ENCODE data around the gene CFAP73. TPM values are rescaled to one million over a fixed set of nuclear protein-coding genes. Genes with fewer than 3 reads are reported as not detected.
A peak's percentile ranks its signal among the peaks of the same experiment; 100 is the strongest.
"Not testable (repeated sequence)": the region's sequence is repeated elsewhere in the genome, so short reads cannot be mapped to it uniquely, and the experiment has no call there.

The CFAP73 gene
- total RNA-seq, 1 experiment from 2014 or later = not detected

- H3K27me3 ChIP-seq (ENCODE audit: control insufficient read depth, insufficient read depth, low read length) = peaks cover 9% of the 10 kb centered on the region
- no peaks in the 10 kb centered on the region for H3K36me3 ChIP-seq (replicated peaks; ENCODE audit: control insufficient read depth, insufficient read depth, low read length)
- DNase-seq = peak; percentile 91
- H3K4me3 ChIP-seq (ENCODE audit: insufficient read depth, low read depth, low read length) = no peak overlapping the region
These were observed 18.9 kb upstream of the CFAP73 start for GRCh38 chr12:113130457-113131135.

GRCh38 chr12:113131556-113131955, 18.0 kb upstream of the CFAP73 start:
- Histone ChIP-seq H3K4me3 (ENCODE audit: insufficient read depth, low read depth, low read length) (no peak overlapping the region), H3K36me3 (replicated peaks; ENCODE audit: control insufficient read depth, insufficient read depth, low read length) (no peaks in the 10 kb centered on the region), H3K27me3 (ENCODE audit: control insufficient read depth, insufficient read depth, low read length) (peaks cover 10% of the 10 kb centered on the region)
- no peak for DNase-seq

GRCh38 chr12:113133036-113133435, 16.5 kb upstream of the CFAP73 start:
- peaks cover 10% of the 10 kb centered on the region for H3K27me3 ChIP-seq (ENCODE audit: control insufficient read depth, insufficient read depth, low read length)
- peak; percentile 26 for DNase-seq
- no peaks in the 10 kb centered on the region for H3K36me3 ChIP-seq (replicated peaks; ENCODE audit: control insufficient read depth, insufficient read depth, low read length)
- no peak overlapping the region for H3K4me3 ChIP-seq (ENCODE audit: insufficient read depth, low read depth, low read length)

- no peaks in the 10 kb centered on the region for H3K36me3 ChIP-seq (replicated peaks; ENCODE audit: control insufficient read depth, insufficient read depth, low read length)
- DNase-seq = peak; percentile 26
- H3K27me3 ChIP-seq (ENCODE audit: control insufficient read depth, insufficient read depth, low read length) = peaks cover 10% of the 10 kb centered on the region
These were observed 15.9 kb upstream of the CFAP73 start for GRCh38 chr12:113133666-113134065.

GRCh38 chr12:113134071-113134470, 15.5 kb upstream of the CFAP73 start:
- Histone ChIP-seq H3K36me3 (replicated peaks; ENCODE audit: control insufficient read depth, insufficient read depth, low read length) (no peaks in the 10 kb centered on the region), H3K4me3 (ENCODE audit: insufficient read depth, low read depth, low read length) (no peak overlapping the region), H3K27me3 (ENCODE audit: control insufficient read depth, insufficient read depth, low read length) (peaks cover 10% of the 10 kb centered on the region)
- peak; percentile 33 for DNase-seq

More at GRCh38 chr12:113133666-113134065, 15.9 kb upstream of the CFAP73 start:
- no peak overlapping the region for H3K4me3 ChIP-seq (ENCODE audit: insufficient read depth, low read depth, low read length)

GRCh38 chr12:113134521-113134951, 15.0 kb upstream of the CFAP73 start:
- H3K27me3 ChIP-seq (ENCODE audit: control insufficient read depth, insufficient read depth, low read length) = peaks cover 10% of the 10 kb centered on the region
- H3K36me3 ChIP-seq (replicated peaks; ENCODE audit: control insufficient read depth, insufficient read depth, low read length) = no peaks in the 10 kb centered on the region
- peak; percentile 60 for DNase-seq
- H3K4me3 ChIP-seq (ENCODE audit: insufficient read depth, low read depth, low read length) = peak overlapping the region; percentile 67

- peaks cover 10% of the 10 kb centered on the region for H3K27me3 ChIP-seq (ENCODE audit: control insufficient read depth, insufficient read depth, low read length)
- no peaks in the 10 kb centered on the region for H3K36me3 ChIP-seq (replicated peaks; ENCODE audit: control insufficient read depth, insufficient read depth, low read length)
- DNase-seq = peak; percentile 100
- peak within 1 kb of the TSS; percentile 67 for H3K4me3 ChIP-seq (ENCODE audit: insufficient read depth, low read depth, low read length)
These were observed 14.1 kb upstream of the CFAP73 start, which contains the start of gene RASAL1 for GRCh38 chr12:113135178-113136127. Gene RASAL1 (minus strand): TSS chr12:113135761. CDS start chr12:113135462, 299 bp downstream.

GRCh38 chr12:113136128-113136989, 13.2 kb upstream of the CFAP73 start:
- peak overlapping the region; percentile 43 for H3K4me3 ChIP-seq (ENCODE audit: insufficient read depth, low read depth, low read length)
- H3K27me3 ChIP-seq (ENCODE audit: control insufficient read depth, insufficient read depth, low read length) = peaks cover 10% of the 10 kb centered on the region
- H3K36me3 ChIP-seq (replicated peaks; ENCODE audit: control insufficient read depth, insufficient read depth, low read length) = no peaks in the 10 kb centered on the region
- DNase-seq = peak; percentile 80

- Histone ChIP-seq H3K27me3 (ENCODE audit: control insufficient read depth, insufficient read depth, low read length) (peaks cover 10% of the 10 kb centered on the region), H3K4me3 (ENCODE audit: insufficient read depth, low read depth, low read length) (no peak overlapping the region), H3K36me3 (replicated peaks; ENCODE audit: control insufficient read depth, insufficient read depth, low read length) (no peaks in the 10 kb centered on the region)
- DNase-seq = peak; percentile 38
These were observed 12.5 kb upstream of the CFAP73 start for GRCh38 chr12:113136990-113137511.

- Histone ChIP-seq H3K27me3 (ENCODE audit: control insufficient read depth, insufficient read depth, low read length) (peaks cover 10% of the 10 kb centered on the region), H3K36me3 (replicated peaks; ENCODE audit: control insufficient read depth, insufficient read depth, low read length) (no peaks in the 10 kb centered on the region), H3K4me3 (ENCODE audit: insufficient read depth, low read depth, low read length) (no peak overlapping the region)
- DNase-seq = peak; percentile 25
These were observed 11.4 kb upstream of the CFAP73 start for GRCh38 chr12:113137861-113138783.

- H3K27me3 ChIP-seq (ENCODE audit: control insufficient read depth, insufficient read depth, low read length) = peaks cover 10% of the 10 kb centered on the region
- DNase-seq = peak; percentile 24
- H3K4me3 ChIP-seq (ENCODE audit: insufficient read depth, low read depth, low read length) = no peak overlapping the region
- H3K36me3 ChIP-seq (replicated peaks; ENCODE audit: control insufficient read depth, insufficient read depth, low read length) = no peaks in the 10 kb centered on the region
These were observed 10.7 kb upstream of the CFAP73 start for GRCh38 chr12:113138826-113139225.

GRCh38 chr12:113140706-113141105, 8.8 kb upstream of the CFAP73 start:
- Histone ChIP-seq H3K27me3 (ENCODE audit: control insufficient read depth, insufficient read depth, low read length) (peaks cover 1% of the 10 kb centered on the region; the same call in 1 of the 2 replicates), H3K4me3 (ENCODE audit: insufficient read depth, low read depth, low read length) (no peak overlapping the region), H3K36me3 (replicated peaks; ENCODE audit: control insufficient read depth, insufficient read depth, low read length) (no peaks in the 10 kb centered on the region)
- DNase-seq = no peak

GRCh38 chr12:113141716-113142115, 7.8 kb upstream of the CFAP73 start:
- DNase-seq; H3K4me3 ChIP-seq (ENCODE audit: insufficient read depth, low read depth, low read length); H3K27me3 ChIP-seq (ENCODE audit: control insufficient read depth, insufficient read depth, low read length); H3K36me3 ChIP-seq (replicated peaks; ENCODE audit: control insufficient read depth, insufficient read depth, low read length): not testable (repeated sequence)

All from H7 (cell line).